Measurements from ENCODE around the gene WNK3. TPM values are rescaled to one million over a fixed set of nuclear protein-coding genes. Genes with fewer than 3 reads are reported as not detected.

WNK3 gene
- total RNA-seq, 1 donor from 2014 or later: 12.5 TPM

DNA sequence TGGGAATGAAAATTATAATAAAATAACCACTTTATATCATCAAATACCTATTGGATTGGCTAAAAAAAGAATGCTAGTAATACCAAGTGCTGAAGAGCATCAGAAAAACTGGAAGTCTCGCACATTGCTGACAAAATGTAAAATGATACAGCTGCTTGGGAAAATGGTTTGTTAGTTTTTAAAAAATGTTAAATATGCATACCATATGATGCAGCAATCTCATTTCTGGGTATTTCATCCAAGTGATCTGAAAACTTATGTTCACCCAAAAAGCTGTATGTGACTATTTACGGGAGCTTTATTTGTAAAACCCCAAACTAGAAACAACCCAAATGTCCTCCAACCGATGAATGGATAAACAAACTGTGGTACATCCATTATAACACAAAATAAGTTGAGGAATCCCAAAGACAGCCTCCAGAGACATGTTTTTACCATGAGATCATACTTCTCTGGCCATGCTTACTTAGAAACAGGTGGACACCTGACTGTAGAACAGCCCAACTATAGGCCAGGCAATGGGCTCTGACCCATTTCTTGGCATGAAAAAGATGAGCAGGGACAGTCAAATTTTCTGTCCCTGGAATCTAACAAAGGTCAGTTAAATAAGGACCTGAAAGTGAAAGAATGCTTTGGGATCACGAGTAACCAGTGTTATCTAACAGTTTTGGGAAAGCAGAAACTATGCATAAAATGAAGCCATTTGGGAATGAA is 127.3 kb downstream of the WNK3 start:
- Mint-ChIP-seq H3K27me3 (ENCODE audit: unreplicated experiment) (no peaks in the 10 kb centered on the region), H3K4me1 (ENCODE audit: unreplicated experiment) (no peaks in the 10 kb centered on the region), H3K9me3 (ENCODE audit: unreplicated experiment) (no peaks in the 10 kb centered on the region), H3K36me3 (ENCODE audit: low read depth, unreplicated experiment) (peaks cover 3% of the 10 kb centered on the region), H3K27ac (ENCODE audit: unreplicated experiment) (no peak overlapping the region), H3K4me3 (ENCODE audit: unreplicated experiment) (no peak overlapping the region)
- TF ChIP-seq, protein P1, sequence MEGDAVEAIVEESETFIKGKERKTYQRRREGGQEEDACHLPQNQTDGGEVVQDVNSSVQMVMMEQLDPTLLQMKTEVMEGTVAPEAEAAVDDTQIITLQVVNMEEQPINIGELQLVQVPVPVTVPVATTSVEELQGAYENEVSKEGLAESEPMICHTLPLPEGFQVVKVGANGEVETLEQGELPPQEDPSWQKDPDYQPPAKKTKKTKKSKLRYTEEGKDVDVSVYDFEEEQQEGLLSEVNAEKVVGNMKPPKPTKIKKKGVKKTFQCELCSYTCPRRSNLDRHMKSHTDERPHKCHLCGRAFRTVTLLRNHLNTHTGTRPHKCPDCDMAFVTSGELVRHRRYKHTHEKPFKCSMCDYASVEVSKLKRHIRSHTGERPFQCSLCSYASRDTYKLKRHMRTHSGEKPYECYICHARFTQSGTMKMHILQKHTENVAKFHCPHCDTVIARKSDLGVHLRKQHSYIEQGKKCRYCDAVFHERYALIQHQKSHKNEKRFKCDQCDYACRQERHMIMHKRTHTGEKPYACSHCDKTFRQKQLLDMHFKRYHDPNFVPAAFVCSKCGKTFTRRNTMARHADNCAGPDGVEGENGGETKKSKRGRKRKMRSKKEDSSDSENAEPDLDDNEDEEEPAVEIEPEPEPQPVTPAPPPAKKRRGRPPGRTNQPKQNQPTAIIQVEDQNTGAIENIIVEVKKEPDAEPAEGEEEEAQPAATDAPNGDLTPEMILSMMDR (IDR thresholded peaks at IDR 0.05; ENCODE audit: unreplicated experiment): no peak
- DNase-seq (ENCODE audit: low spot score): no peak

DNA sequence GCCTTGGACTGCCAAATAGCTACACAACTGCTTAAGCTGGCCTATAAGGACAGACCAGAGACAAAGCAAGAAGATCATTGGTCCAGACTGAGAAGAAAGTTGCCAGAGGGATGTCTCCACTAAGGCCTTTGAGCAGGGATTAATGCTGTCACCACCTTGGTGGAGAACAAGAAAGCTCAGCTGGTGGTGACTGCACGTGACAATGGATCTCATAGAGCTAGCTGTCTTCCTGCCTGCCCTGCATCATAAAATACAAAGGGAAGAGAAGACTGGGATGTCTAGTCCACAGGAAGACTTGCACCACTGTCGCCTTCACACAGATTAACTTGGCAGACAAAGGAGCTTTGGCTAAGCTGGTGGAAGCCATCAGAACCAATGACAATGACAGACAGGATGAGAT is 134.3 kb downstream of the WNK3 start:
- H3K36me3 Mint-ChIP-seq (ENCODE audit: low read depth, unreplicated experiment): no peaks in the 10 kb centered on the region
- TF ChIP-seq, protein P1 (IDR thresholded peaks at IDR 0.05; ENCODE audit: unreplicated experiment): no peak
- H3K4me3 Mint-ChIP-seq (ENCODE audit: unreplicated experiment): no peak overlapping the region
- no peaks in the 10 kb centered on the region for H3K4me1 Mint-ChIP-seq (ENCODE audit: unreplicated experiment)
- no peaks in the 10 kb centered on the region for H3K9me3 Mint-ChIP-seq (ENCODE audit: unreplicated experiment)
- H3K27ac Mint-ChIP-seq (ENCODE audit: unreplicated experiment): no peak overlapping the region
- DNase-seq (ENCODE audit: low spot score): no peak
- H3K27me3 Mint-ChIP-seq (ENCODE audit: unreplicated experiment): no peaks in the 10 kb centered on the region

DNA sequence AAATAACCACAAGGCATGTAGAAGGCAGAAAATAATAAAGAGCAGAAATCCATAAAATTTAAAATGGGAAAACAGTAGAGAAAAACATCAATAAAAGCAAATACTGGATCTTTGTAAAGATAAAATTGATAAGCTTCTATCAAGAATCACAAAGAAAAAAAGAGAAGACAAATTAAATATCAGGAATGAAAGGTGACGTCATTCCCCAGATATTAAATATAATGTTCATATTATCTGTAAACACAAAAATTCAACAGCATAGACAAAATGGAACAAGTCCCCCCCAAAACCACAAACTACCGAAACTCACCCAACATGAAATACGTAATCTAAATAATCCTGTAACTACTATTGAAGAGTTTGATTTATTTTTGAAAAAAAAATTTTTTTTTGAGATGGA is 144.2 kb downstream of the WNK3 start:
- TF ChIP-seq, protein P1 (IDR thresholded peaks at IDR 0.05; ENCODE audit: unreplicated experiment): no peak
- Mint-ChIP-seq H3K36me3 (ENCODE audit: low read depth, unreplicated experiment) (no peaks in the 10 kb centered on the region), H3K27ac (ENCODE audit: unreplicated experiment) (no peak overlapping the region), H3K4me1 (ENCODE audit: unreplicated experiment) (no peaks in the 10 kb centered on the region), H3K4me3 (ENCODE audit: unreplicated experiment) (no peak overlapping the region), H3K27me3 (ENCODE audit: unreplicated experiment) (peaks cover 1% of the 10 kb centered on the region), H3K9me3 (ENCODE audit: unreplicated experiment) (no peaks in the 10 kb centered on the region)
- no peak for DNase-seq (ENCODE audit: low spot score)

DNA sequence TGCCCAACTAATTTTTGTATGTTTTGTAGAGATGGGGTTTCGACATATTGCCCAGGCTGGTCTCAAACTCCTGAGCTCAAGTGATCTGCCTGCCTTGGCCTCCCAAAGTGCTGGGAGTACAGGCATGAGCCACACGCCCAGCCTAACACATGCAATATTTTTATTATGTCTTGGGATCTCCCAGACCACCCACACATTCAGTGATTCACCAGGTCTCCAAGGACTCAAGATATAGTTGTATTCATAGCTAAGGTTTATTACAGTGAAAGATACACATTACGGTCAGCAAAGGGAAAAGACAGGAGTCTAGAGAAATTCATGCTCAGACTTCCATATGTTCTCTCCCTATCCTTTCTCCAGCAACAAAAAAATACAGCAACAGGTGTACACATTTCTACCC is 149.3 kb downstream of the WNK3 start:
- TF ChIP-seq, protein P1 (IDR thresholded peaks at IDR 0.05; ENCODE audit: unreplicated experiment): no peak
- H3K36me3 Mint-ChIP-seq (ENCODE audit: low read depth, unreplicated experiment): no peaks in the 10 kb centered on the region
- no peaks in the 10 kb centered on the region for H3K9me3 Mint-ChIP-seq (ENCODE audit: unreplicated experiment)
- no peaks in the 10 kb centered on the region for H3K4me1 Mint-ChIP-seq (ENCODE audit: unreplicated experiment)
- H3K27me3 Mint-ChIP-seq (ENCODE audit: unreplicated experiment): no peaks in the 10 kb centered on the region
- no peak overlapping the region for H3K4me3 Mint-ChIP-seq (ENCODE audit: unreplicated experiment)
- no peak overlapping the region for H3K27ac Mint-ChIP-seq (ENCODE audit: unreplicated experiment)
- no peak for DNase-seq (ENCODE audit: low spot score)

DNA sequence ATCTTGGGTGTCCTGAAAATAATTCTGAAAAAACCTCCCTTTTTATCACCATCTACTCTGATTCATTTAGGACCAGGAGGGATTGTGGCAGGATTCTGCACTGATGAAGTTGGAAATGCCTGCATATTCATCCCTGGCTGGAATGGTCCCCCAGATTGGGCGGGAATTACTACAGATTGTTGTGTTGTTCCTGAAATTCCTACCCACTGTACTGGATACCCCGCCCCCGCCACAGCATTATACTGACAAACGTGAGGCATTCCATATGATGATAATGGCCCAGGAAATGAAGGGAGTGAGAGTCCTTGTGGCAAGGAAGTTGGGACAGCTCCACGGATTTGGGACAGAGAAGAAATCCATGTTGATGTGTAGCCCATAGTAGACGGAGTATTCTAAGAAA is 159.6 kb downstream of the WNK3 start:
- H3K4me3 Mint-ChIP-seq (ENCODE audit: unreplicated experiment): no peak overlapping the region
- no peaks in the 10 kb centered on the region for H3K36me3 Mint-ChIP-seq (ENCODE audit: low read depth, unreplicated experiment)
- H3K9me3 Mint-ChIP-seq (ENCODE audit: unreplicated experiment): no peaks in the 10 kb centered on the region
- TF ChIP-seq, protein P1 (IDR thresholded peaks at IDR 0.05; ENCODE audit: unreplicated experiment): no peak
- peaks cover 3% of the 10 kb centered on the region for H3K4me1 Mint-ChIP-seq (ENCODE audit: unreplicated experiment)
- DNase-seq (ENCODE audit: low spot score): no peak
- no peak overlapping the region for H3K27ac Mint-ChIP-seq (ENCODE audit: unreplicated experiment)
- no peaks in the 10 kb centered on the region for H3K27me3 Mint-ChIP-seq (ENCODE audit: unreplicated experiment)

Measured in endothelial cell (in vitro differentiated cells).